ENCODE data around the gene HAP1. TPM values are rescaled to one million over a fixed set of nuclear protein-coding genes. Genes with fewer than 3 reads are reported as not detected.
"Not testable (repeated sequence)": the region's sequence is repeated elsewhere in the genome, so short reads cannot be mapped to it uniquely, and the experiment has no call there.

The HAP1 gene
- total RNA-seq, 1 donor from 2014 or later: 0.08 TPM

DNA sequence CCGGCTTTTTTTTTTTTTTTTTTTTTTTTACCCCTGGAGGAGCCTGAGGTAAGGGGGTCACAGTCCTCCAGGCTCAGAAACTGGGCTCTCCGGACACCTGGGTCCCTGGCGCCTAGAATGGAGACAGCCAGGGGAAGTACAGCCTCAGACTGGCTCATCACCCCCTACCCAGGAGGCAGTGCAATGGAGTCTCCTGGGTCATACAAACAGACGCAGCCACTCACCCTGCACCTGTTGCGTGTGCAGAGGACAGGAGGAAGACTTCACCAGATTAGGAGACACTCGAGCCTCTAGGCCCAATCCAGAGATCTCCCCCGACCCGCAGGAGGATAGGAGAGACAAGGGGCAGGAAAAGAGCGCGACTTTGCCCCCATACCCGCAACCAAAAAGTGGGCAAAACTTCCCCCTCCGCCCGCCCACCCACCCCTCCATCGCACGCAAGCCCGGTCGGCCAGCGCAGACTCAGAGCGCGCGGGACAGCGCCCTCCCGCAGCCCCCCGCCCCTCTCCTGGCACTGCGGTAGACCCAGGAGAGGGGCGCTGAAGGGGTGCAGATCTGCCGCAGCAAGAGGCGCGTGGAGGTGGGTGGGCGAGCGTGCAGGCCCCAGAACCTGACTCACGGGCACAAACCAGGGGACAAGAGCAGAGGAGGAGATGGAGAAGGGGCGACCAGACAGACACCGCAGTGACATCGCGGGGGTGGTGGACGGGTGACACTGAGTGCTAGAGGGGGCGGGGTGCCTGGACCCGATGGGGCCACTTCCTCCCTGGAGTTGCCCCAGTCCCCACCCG is 900 bp downstream of the HAP1 start:
- intact Hi-C loops (cut with DNase I): loop anchor here (10.0 kb wide), 1 partner anchor 141 kb away; no protein-coding TSS in a partner anchor
- no peak for DNase-seq (ENCODE audit: low spot score)

DNA sequence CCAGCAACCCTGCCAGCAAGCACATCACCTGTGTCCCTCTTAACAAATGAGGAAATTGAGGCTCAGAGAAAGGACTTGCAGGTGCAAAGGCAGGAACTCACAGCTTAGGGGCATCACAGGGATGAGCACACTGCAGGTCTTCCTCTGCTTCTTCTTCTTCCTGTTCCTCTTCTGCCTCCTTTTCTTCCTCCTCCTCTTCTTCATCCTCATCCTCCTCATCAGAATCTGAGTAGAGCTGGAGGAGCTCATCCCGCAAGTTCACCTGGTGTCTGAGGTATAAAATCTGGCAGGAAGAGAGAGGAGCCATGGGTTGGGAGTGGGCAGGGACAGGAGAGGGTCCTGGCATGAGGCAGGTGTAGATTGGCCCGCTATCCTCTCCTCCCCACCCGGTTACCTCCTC is 2.6 kb downstream of the HAP1 start:
- intact Hi-C loops (cut with DNase I): loop anchor here (10.0 kb wide), 1 partner anchor 143 kb away; no protein-coding TSS in a partner anchor
- no peak for DNase-seq (ENCODE audit: low spot score)

DNA sequence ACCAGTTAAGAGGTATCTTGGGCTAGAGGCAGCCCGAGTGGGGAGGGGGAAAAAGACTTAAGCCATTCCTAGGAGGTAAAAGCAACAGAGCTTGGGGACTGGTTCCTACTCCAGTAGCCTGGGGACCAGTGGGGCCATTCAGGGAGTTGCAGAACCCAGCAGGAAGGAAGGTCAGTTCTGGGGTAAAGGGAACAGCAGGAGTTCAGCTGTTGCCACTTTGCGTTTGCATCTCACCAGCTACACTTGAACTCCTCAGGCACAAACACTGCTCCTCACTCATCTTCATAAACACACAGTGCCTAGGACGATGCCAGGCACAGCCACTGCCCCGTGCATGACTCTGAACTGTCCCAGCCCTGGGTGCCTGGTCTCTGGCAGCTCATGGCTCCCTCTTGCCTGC is 4.0 kb downstream of the HAP1 start:
- intact Hi-C loops (cut with DNase I): loop anchor here (10.0 kb wide), 1 partner anchor 144 kb away; no protein-coding TSS in a partner anchor
- DNase-seq (ENCODE audit: low spot score): no peak

DNA sequence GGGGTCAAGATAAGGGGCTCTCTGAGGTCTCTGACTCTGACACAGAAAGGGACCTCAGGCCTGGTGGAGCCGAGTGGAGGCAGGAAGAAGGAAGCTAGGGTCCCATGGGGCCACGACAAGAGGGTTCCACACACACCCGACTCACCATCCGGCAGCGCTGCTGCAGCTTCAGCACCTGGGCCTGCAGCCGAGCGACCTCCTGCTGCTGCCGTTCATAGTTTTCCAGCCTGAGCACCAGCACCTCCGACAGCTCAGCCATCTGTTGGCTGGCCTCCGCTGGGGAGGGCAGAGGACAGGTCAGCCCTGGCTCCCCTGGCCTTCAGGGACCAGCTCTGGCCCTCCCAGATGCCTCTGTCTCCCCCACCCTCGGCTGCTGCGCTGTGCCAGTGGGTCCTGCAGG is 6.4 kb downstream of the HAP1 start:
- DNase-seq (ENCODE audit: low spot score): no peak
- intact Hi-C loops (cut with DNase I): no loop called here

DNA sequence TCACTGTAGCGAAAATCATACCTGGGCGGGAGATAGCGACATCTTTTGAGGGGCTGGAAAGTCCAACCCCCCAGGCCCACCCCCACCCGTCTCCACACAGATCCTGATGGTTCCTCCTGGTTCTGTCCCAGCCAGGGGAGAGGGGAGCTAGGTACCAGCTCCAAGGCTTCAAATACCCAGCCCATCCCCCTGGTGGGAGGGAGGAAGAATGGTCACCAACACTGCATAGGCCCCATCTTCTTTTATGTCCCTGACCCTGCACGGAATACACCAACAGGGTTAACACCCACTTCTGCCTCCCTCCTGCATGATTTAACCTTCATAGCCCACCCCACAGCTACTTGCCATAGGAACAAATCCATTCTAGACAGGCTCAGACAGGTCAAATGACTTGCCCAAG is 9.3 kb downstream of the HAP1 start:
- no peak for DNase-seq (ENCODE audit: low spot score)
- intact Hi-C loops (cut with DNase I): no loop called here

DNA sequence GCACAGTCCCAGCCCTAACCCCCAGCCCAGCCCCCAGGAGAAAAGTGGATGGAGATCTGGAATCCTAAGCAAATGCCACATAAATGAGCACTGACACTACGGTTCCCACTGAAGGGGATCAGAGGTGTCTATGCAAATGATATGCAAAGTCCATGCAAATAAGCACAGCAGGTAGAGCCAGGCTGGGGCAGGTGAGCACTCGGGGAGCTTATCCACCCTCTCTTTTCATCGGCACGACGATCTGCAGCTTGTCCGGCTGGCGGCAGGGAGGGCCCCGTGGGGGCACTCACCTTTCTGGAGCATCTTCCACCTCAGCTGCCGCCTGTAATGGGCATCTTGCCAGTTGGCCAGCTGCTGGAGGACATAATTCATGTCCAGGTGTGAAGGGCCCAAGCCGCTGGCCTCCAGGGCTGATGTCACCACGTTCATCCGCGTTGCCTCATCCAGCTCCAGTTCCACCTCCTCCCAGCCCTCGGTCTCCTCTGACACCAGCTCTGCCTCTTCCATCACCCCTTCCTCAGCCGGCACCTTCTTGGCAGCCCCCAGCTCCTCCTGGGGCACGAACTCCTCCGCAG is 9.9 kb downstream of the HAP1 start:
- intact Hi-C loops (cut with DNase I): no loop called here
- DNase-seq (ENCODE audit: low spot score): no peak

- intact Hi-C loops (cut with DNase I): no loop called here
- DNase-seq (ENCODE audit: low spot score): no peak
These were observed 10.5 kb downstream of the HAP1 start for GRCh38 chr17:41723801-41724475.

DNA sequence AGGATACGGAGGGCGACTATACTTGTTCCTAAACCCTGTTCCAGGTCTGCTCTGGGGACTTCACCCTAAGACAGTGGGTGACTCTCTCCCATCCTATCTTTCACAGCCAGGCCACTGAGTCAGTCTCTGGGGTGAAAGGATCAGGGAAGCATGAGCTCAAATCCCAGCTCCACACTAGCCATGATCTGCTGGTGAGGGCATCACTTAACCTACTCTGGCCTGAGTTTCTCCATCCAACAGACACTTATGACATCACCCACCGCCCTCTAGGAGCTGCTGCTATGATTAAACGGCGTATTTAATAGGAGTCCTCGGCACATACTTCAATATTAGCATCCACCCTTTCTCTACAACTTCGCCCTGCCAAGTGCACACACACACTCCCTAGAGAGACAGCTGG is 12.2 kb downstream of the HAP1 start:
- intact Hi-C loops (cut with DNase I): no loop called here
- no peak for DNase-seq (ENCODE audit: low spot score)

- no peak for DNase-seq (ENCODE audit: low spot score)
- intact Hi-C loops (cut with DNase I): no loop called here
These were observed 16.2 kb downstream of the HAP1 start for GRCh38 chr17:41718287-41718645.

- intact Hi-C loops (cut with DNase I): no loop called here
- no peak for DNase-seq (ENCODE audit: low spot score)
These were observed 16.8 kb downstream of the HAP1 start for GRCh38 chr17:41717408-41718286.

- intact Hi-C loops (cut with DNase I): no loop called here
These were observed 22.6 kb downstream of the HAP1 start, which contains the start of gene GAST for GRCh38 chr17:41711669-41712400. Gene GAST (plus strand): TSS chr17:41712331. CDS start chr17:41715437, 3,106 bp downstream.

GRCh38 chr17:41710472-41711090 is 23.9 kb downstream of the HAP1 start:
- intact Hi-C loops (cut with DNase I): no loop called here

More at GRCh38 chr17:41711669-41712400, 22.6 kb downstream of the HAP1 start, which contains the start of gene GAST:
- DNase-seq (ENCODE audit: low spot score): no peak

DNA sequence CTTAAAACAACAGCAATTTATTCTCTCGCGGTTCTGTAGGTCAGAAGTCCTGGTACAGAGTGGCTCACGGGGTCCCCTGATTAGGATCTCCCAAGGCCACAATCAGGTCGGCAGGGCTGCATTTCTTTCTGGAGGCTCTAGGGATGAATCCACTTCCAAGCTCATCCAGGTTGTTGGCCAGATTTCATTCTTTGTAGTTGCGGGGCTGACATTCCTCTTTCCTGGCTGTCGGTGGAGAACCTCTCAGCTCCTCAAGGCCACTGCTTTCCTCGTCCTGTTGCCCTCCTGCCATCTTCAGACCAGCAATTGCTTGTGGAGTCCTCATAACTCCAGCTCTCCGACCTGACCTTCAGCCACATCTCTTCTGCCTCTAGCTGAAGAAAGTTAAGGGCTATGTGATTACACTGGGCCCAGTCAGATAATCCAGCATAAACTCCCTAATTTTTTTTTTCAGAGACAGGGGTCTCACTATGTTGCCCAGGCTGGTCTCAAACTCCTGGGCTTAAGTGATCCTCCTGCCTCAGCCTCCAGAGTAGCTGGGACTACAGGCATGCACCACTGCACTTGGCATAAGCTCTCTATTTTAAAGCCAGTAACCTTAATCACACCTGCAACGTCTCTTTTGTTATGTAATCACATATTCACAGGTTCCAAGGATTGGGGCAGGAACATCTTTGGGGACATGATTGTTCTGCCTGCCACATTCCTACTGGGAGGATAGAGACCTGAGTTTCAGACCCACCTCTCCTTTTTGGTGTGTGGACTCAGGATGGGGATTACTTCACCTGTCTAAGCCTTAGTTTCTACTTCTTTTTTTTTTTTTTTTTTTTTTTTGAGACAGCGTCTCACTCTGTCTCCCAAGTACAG is 26.4 kb downstream of the HAP1 start:
- DNase-seq (ENCODE audit: low spot score): no peak
- intact Hi-C loops (cut with DNase I): no loop called here

More at GRCh38 chr17:41710472-41711090, 23.9 kb downstream of the HAP1 start:
- DNase-seq (ENCODE audit: low spot score): no peak

DNA sequence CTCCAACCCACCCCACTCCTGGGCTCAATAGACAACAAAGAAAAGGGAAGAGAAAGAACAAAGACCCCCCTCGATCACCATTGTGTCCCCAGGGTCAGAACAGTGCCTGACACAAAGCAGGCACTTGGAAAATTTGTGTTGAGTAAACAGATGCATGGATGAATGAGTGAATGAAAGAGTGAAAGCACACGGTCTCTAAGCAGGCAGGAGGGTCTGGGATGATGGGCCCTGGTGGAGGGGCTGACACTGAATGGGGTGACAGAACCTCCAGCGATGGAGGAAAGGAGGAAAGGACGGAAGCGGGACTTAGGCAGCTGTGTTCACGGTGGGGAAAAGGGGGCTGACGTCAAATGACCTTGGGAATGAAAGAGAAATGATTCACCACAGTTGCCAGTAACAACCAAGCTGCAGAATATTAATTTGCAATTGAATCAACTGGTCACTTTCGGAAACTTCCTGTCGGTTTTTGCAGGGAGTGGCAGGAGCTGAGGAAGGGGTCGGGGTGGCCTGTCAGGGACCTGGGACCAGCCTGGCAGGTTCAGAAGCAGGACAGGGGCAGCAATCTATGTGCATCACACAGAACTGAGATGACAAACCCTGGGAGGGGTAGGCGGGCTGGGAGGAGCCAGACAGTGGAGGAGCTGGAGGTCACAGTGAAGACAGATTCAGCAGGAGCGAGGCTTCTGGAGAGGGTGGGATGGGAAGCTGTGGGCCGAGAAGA is 29.0 kb downstream of the HAP1 start:
- intact Hi-C loops (cut with DNase I): no loop called here
- DNase-seq (ENCODE audit: low spot score): no peak

DNA sequence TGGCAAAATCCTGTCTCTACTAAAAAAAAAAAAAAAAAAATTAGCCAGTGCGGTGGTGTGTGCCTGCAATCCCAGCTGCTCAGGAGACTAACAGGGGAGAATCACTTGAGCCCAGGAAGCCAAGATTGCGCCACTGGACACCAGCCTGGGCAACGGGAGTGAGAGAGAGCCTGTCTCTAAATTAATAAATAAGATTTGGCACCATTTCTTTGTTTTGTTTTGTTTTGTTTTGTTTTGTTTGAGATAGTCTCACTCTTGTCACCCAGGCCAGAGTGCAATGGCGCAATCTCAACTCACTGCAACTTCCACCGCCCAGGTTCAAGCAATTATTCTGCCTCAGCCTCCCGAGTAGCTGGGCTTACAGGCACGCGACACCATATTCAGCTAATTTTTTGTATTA is 31.7 kb downstream of the HAP1 start:
- no peak for DNase-seq (ENCODE audit: low spot score)
- intact Hi-C loops (cut with DNase I): no loop called here

DNA sequence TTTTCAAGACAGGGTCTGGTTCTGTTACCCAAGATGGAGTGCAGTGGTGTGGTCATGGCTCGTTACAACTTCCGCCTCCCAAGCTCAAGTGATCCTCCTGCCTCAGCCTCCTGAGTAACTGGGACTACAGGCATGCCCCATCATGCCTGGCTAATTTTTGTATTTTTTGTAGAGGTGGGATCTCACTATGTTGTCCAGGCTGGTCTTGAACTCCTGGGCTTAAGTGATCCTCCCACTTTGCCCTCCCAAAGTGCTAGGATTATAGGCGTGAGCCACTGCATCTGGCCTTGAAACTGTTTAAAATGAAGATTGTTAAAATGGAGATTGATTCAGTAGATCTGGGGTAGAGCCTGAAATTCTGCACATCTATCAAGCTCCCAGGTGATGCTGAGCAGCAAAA is 33.6 kb downstream of the HAP1 start:
- intact Hi-C loops (cut with DNase I); DNase-seq (ENCODE audit: low spot score): not testable (repeated sequence)

Data from cardiac septum (tissue), 1 donor.